Stimulated activated CD8-positive, alpha-beta memory T cell treated with anti-CD3 and anti-CD28 coated beads, Interleukin-12 subunit alpha, Interleukin-12 subunit beta, amount 100 ng/mL, for 1 hour (primary cell): ENCODE measurements around the gene PHACTR1.
A peak's percentile ranks its signal among the peaks of the same experiment; 100 is the strongest.

ENCODE experiments used
- DNase-seq: peaks from one replicate; pipeline ENCODE4 v3.0.0-alpha.2; 2020; ENCODE audit warnings: low read depth

Gene PHACTR1

GRCh38 chr6:13267142-13267651 is 550.6 kb downstream of the PHACTR1 start:
- no peak for DNase-seq

GRCh38 chr6:13268913-13269518 is 552.4 kb downstream of the PHACTR1 start:
- DNase-seq: no peak

- no peak for DNase-seq
Measured at GRCh38 chr6:13272131-13273046, 555.8 kb downstream of the PHACTR1 start.

- DNase-seq: no peak
Measured at GRCh38 chr6:13273202-13273930, 556.8 kb downstream of the PHACTR1 start.

GRCh38 chr6:13273931-13274706 is 557.6 kb downstream of the PHACTR1 start:
- DNase-seq: peak; percentile 37

- DNase-seq: no peak
Measured at GRCh38 chr6:13274707-13275434, 558.3 kb downstream of the PHACTR1 start.

- no peak for DNase-seq
Measured at GRCh38 chr6:13275435-13275989, 558.9 kb downstream of the PHACTR1 start.

GRCh38 chr6:13277231-13277630 is 560.7 kb downstream of the PHACTR1 start:
- no peak for DNase-seq

GRCh38 chr6:13278164-13278563 is 561.6 kb downstream of the PHACTR1 start:
- no peak for DNase-seq

- DNase-seq: no peak
Measured at GRCh38 chr6:13278991-13279390, 562.4 kb downstream of the PHACTR1 start.

GRCh38 chr6:13280254-13280653 is 563.7 kb downstream of the PHACTR1 start:
- no peak for DNase-seq

- no peak for DNase-seq
Measured at GRCh38 chr6:13281686-13282085, 565.1 kb downstream of the PHACTR1 start.

GRCh38 chr6:13282393-13283069 is 566.0 kb downstream of the PHACTR1 start:
- DNase-seq: no peak

GRCh38 chr6:13283331-13283730 is 566.8 kb downstream of the PHACTR1 start:
- DNase-seq: no peak

GRCh38 chr6:13284646-13285045 is 568.1 kb downstream of the PHACTR1 start:
- DNase-seq: no peak

- DNase-seq: no peak
Measured at GRCh38 chr6:13285705-13286104, 569.1 kb downstream of the PHACTR1 start.

- DNase-seq: no peak
Measured at GRCh38 chr6:13286181-13286580, 569.6 kb downstream of the PHACTR1 start.

GRCh38 chr6:13287104-13287503 is 570.5 kb downstream of the PHACTR1 start:
- no peak for DNase-seq

- DNase-seq: no peak
Measured at GRCh38 chr6:13288481-13288880, 571.9 kb downstream of the PHACTR1 start.

- no peak for DNase-seq
Measured at GRCh38 chr6:13288969-13289391, 572.4 kb downstream of the PHACTR1 start.
